ENCODE data around the gene GSTM3. TPM values are rescaled to one million over a fixed set of nuclear protein-coding genes. Genes with fewer than 3 reads are reported as not detected.

The GSTM3 gene
- total RNA-seq, 2 experiments from 2014 or later = not detected

- ChIA-PET CTCF (ENCODE audit: unreplicated experiment) (interaction anchor here (1.6 kb wide), 1 partner anchor 201 kb away, joined by 4 read pairs; the partner anchor contains the start of gene AHCYL1), POLR2A (no interaction called here)
- Histone ChIP-seq H3K27ac (ENCODE audit: low read depth, low read length, poor library complexity, severe bottlenecking) (no peak overlapping the region), H3K4me3 (ENCODE audit: low read depth, low read length, poor library complexity, severe bottlenecking) (no peak overlapping the region), H3K9me3 (ENCODE audit: low read length) (no peaks in the 10 kb centered on the region), H3K36me3 (ENCODE audit: insufficient read depth, low read length) (no peaks in the 10 kb centered on the region), H3K79me2 (ENCODE audit: insufficient read depth, low read depth, low read length) (no peaks in the 10 kb centered on the region), H4K20me1 (ENCODE audit: insufficient read depth, low read length) (no peaks in the 10 kb centered on the region), H3K4me2 (ENCODE audit: low read length) (no peak overlapping the region), H3K4me1 (ENCODE audit: insufficient read depth, low read length, poor library complexity, severe bottlenecking) (no peaks in the 10 kb centered on the region), H2AFZ (ENCODE audit: low read length) (no peak overlapping the region), H3K9me2 (ENCODE audit: insufficient read depth, low read length) (no peaks in the 10 kb centered on the region)
- TF ChIP-seq, protein P1, sequence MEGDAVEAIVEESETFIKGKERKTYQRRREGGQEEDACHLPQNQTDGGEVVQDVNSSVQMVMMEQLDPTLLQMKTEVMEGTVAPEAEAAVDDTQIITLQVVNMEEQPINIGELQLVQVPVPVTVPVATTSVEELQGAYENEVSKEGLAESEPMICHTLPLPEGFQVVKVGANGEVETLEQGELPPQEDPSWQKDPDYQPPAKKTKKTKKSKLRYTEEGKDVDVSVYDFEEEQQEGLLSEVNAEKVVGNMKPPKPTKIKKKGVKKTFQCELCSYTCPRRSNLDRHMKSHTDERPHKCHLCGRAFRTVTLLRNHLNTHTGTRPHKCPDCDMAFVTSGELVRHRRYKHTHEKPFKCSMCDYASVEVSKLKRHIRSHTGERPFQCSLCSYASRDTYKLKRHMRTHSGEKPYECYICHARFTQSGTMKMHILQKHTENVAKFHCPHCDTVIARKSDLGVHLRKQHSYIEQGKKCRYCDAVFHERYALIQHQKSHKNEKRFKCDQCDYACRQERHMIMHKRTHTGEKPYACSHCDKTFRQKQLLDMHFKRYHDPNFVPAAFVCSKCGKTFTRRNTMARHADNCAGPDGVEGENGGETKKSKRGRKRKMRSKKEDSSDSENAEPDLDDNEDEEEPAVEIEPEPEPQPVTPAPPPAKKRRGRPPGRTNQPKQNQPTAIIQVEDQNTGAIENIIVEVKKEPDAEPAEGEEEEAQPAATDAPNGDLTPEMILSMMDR (conservative IDR thresholded peaks at IDR 0.05; ENCODE audit: low read length) = no peak
- no peak for TF ChIP-seq EZH2phosphoT487 (IDR thresholded peaks at IDR 0.05; ENCODE audit: borderline replicate concordance, low read depth, low read length)
- DNase-seq (ENCODE audit: low spot score) = no peak
- intact Hi-C loops (cut with micrococcal nuclease; ENCODE audit: unreplicated experiment) = no loop called here
- BruUV-seq (replicated peaks) = no TSS peak
Measured at GRCh38 chr1:109783436-109783835, 42.6 kb upstream of the GSTM3 start.

DNA sequence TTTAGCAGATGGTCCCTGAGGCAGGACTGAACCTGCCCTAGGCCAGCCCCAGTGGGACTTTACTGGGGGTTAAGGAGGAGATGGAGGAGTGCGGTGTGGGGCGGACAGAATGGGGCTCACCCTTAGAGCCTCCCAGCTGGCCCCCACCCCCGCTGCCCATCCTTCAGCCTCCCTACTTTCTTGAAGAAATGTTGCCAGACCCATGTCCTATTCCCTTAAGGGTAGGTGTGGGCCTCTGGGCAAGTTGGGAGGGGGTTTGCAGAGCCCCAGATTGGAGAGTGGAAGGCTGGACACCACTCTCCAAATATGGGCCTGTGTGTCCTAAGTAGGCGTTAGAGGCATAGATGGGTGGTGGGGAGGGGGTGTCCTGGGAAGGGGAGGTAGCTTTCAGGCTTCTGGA lies 42.1 kb upstream of the GSTM3 start:
- Histone ChIP-seq H4K20me1 (ENCODE audit: insufficient read depth, low read length) (no peaks in the 10 kb centered on the region), H3K79me2 (ENCODE audit: insufficient read depth, low read depth, low read length) (no peaks in the 10 kb centered on the region), H3K4me3 (ENCODE audit: low read depth, low read length, poor library complexity, severe bottlenecking) (no peak overlapping the region), H3K9me3 (ENCODE audit: low read length) (no peaks in the 10 kb centered on the region), H3K27ac (ENCODE audit: low read depth, low read length, poor library complexity, severe bottlenecking) (no peak overlapping the region), H3K4me1 (ENCODE audit: insufficient read depth, low read length, poor library complexity, severe bottlenecking) (no peaks in the 10 kb centered on the region), H3K9me2 (ENCODE audit: insufficient read depth, low read length) (no peaks in the 10 kb centered on the region), H3K4me2 (ENCODE audit: low read length) (no peak overlapping the region), H2AFZ (ENCODE audit: low read length) (no peak overlapping the region), H3K36me3 (ENCODE audit: insufficient read depth, low read length) (no peaks in the 10 kb centered on the region)
- ChIA-PET CTCF (ENCODE audit: unreplicated experiment) (interaction anchor here (1.6 kb wide), 1 partner anchor 202 kb away, joined by 4 read pairs; the partner anchor contains the start of gene AHCYL1), POLR2A (no interaction called here)
- intact Hi-C loops (cut with micrococcal nuclease; ENCODE audit: unreplicated experiment) = no loop called here
- BruUV-seq (replicated peaks) = no TSS peak
- no peak for TF ChIP-seq EZH2phosphoT487 (IDR thresholded peaks at IDR 0.05; ENCODE audit: borderline replicate concordance, low read depth, low read length)
- TF ChIP-seq, protein P1 (conservative IDR thresholded peaks at IDR 0.05; ENCODE audit: low read length) = no peak
- no peak for DNase-seq (ENCODE audit: low spot score)

GRCh38 chr1:109782514-109782913 lies 41.7 kb upstream of the GSTM3 start:
- DNase-seq (ENCODE audit: low spot score) = no peak
- Histone ChIP-seq H3K4me2 (ENCODE audit: low read length) (no peak overlapping the region), H3K36me3 (ENCODE audit: insufficient read depth, low read length) (no peaks in the 10 kb centered on the region), H3K9me2 (ENCODE audit: insufficient read depth, low read length) (no peaks in the 10 kb centered on the region), H3K4me1 (ENCODE audit: insufficient read depth, low read length, poor library complexity, severe bottlenecking) (no peaks in the 10 kb centered on the region), H2AFZ (ENCODE audit: low read length) (no peak overlapping the region), H3K4me3 (ENCODE audit: low read depth, low read length, poor library complexity, severe bottlenecking) (no peak overlapping the region), H3K9me3 (ENCODE audit: low read length) (no peaks in the 10 kb centered on the region), H4K20me1 (ENCODE audit: insufficient read depth, low read length) (no peaks in the 10 kb centered on the region), H3K27ac (ENCODE audit: low read depth, low read length, poor library complexity, severe bottlenecking) (no peak overlapping the region), H3K79me2 (ENCODE audit: insufficient read depth, low read depth, low read length) (no peaks in the 10 kb centered on the region)
- ChIA-PET CTCF (ENCODE audit: unreplicated experiment) (no interaction called here), POLR2A (no interaction called here)
- TF ChIP-seq EZH2phosphoT487 (IDR thresholded peaks at IDR 0.05; ENCODE audit: borderline replicate concordance, low read depth, low read length) = no peak
- TF ChIP-seq, protein P1 (conservative IDR thresholded peaks at IDR 0.05; ENCODE audit: low read length) = no peak
- BruUV-seq (replicated peaks) = no TSS peak
- intact Hi-C loops (cut with micrococcal nuclease; ENCODE audit: unreplicated experiment) = no loop called here

Measured in OCI-LY7 (cell line).